ENCODE data around the gene DBN1.

Gene DBN1

GRCh38 chr5:177473443-177474001, at the start of gene DBN1:
Gene DBN1 (minus strand): TSS chr5:177473634. CDS start chr5:177473521, 113 bp downstream.
- H4K20me1 ChIP-seq (ENCODE audit: insufficient read depth, low read length): peaks cover 52% of the 10 kb centered on the region
- TF ChIP-seq EZH2 (IDR thresholded peaks at IDR 0.05; ENCODE audit: borderline replicate concordance, low read depth, low read length, severe bottlenecking) (no peak), CTCF (IDR thresholded peaks at IDR 0.05; ENCODE audit: borderline replicate concordance, extremely low read depth, low read length, poor library complexity, severe bottlenecking) (no peak)
- peak within 1 kb of the TSS; percentile 80 for H2AFZ ChIP-seq (ENCODE audit: low read depth, low read length)
- peaks cover 34% of the 10 kb centered on the region for H3K79me2 ChIP-seq (ENCODE audit: insufficient read depth, low read length)
- peaks cover 27% of the 10 kb centered on the region for H3K36me3 ChIP-seq (ENCODE audit: insufficient read depth, low read length)
- peak within 1 kb of the TSS; percentile 96 for H3K4me2 ChIP-seq (ENCODE audit: insufficient read depth, low read length)
- H3K27ac ChIP-seq (ENCODE audit: low read length): peak within 1 kb of the TSS; percentile 67
- H3K4me3 ChIP-seq (ENCODE audit: low read depth in 1 of 2, low read length in 2 of 2): peak within 1 kb of the TSS; percentile 77 to 82
- DNase-seq: peak; percentile 62
- H3K9ac ChIP-seq (ENCODE audit: low read depth, low read length): peak within 1 kb of the TSS; percentile 79
- peaks cover 5% of the 10 kb centered on the region for H3K27me3 ChIP-seq (ENCODE audit: insufficient read depth, low read length, poor library complexity)
- ATAC-seq (ENCODE audit: insufficient read depth, low read depth): peak; percentile 73
- H3K9me3 ChIP-seq (ENCODE audit: insufficient read depth, low read length, severe bottlenecking): no peaks in the 10 kb centered on the region
- peaks cover 24% of the 10 kb centered on the region for H3K4me1 ChIP-seq (ENCODE audit: insufficient read depth, low read length)

- Histone ChIP-seq H3K27ac (ENCODE audit: low read length) (no peak overlapping the region), H3K27me3 (ENCODE audit: insufficient read depth, low read length, poor library complexity) (no peaks in the 10 kb centered on the region), H3K9me3 (ENCODE audit: insufficient read depth, low read length, severe bottlenecking) (no peaks in the 10 kb centered on the region), H3K4me3 (ENCODE audit: low read depth in 1 of 2, low read length in 2 of 2) (no peak overlapping the region), H3K36me3 (ENCODE audit: insufficient read depth, low read length) (peaks cover 61% of the 10 kb centered on the region), H2AFZ (ENCODE audit: low read depth, low read length) (no peak overlapping the region), H3K4me2 (ENCODE audit: insufficient read depth, low read length) (no peak overlapping the region), H3K9ac (ENCODE audit: low read depth, low read length) (no peak overlapping the region), H4K20me1 (ENCODE audit: insufficient read depth, low read length) (peaks cover 24% of the 10 kb centered on the region), H3K4me1 (ENCODE audit: insufficient read depth, low read length) (peaks cover 26% of the 10 kb centered on the region), H3K79me2 (ENCODE audit: insufficient read depth, low read length) (peaks cover 14% of the 10 kb centered on the region)
- DNase-seq: no peak
- TF ChIP-seq CTCF (IDR thresholded peaks at IDR 0.05; ENCODE audit: borderline replicate concordance, extremely low read depth, low read length, poor library complexity, severe bottlenecking) (peak; percentile 31), EZH2 (IDR thresholded peaks at IDR 0.05; ENCODE audit: borderline replicate concordance, low read depth, low read length, severe bottlenecking) (no peak)
- ATAC-seq (ENCODE audit: insufficient read depth, low read depth): no peak
These were observed 47.6 kb upstream of the DBN1 start for GRCh38 chr5:177520916-177521513.

- no peak for DNase-seq
- TF ChIP-seq CTCF (IDR thresholded peaks at IDR 0.05; ENCODE audit: borderline replicate concordance, extremely low read depth, low read length, poor library complexity, severe bottlenecking) (no peak), EZH2 (IDR thresholded peaks at IDR 0.05; ENCODE audit: borderline replicate concordance, low read depth, low read length, severe bottlenecking) (no peak)
- Histone ChIP-seq H3K4me1 (ENCODE audit: insufficient read depth, low read length) (peaks cover 33% of the 10 kb centered on the region), H3K4me2 (ENCODE audit: insufficient read depth, low read length) (peak overlapping the region; percentile 61; the same call in 1 of the 2 replicates), H3K27ac (ENCODE audit: low read length) (no peak overlapping the region), H2AFZ (ENCODE audit: low read depth, low read length) (no peak overlapping the region), H3K27me3 (ENCODE audit: insufficient read depth, low read length, poor library complexity) (no peaks in the 10 kb centered on the region), H4K20me1 (ENCODE audit: insufficient read depth, low read length) (peaks cover 21% of the 10 kb centered on the region), H3K9ac (ENCODE audit: low read depth, low read length) (no peak overlapping the region), H3K79me2 (ENCODE audit: insufficient read depth, low read length) (peaks cover 21% of the 10 kb centered on the region), H3K36me3 (ENCODE audit: insufficient read depth, low read length) (peaks cover 61% of the 10 kb centered on the region), H3K9me3 (ENCODE audit: insufficient read depth, low read length, severe bottlenecking) (no peaks in the 10 kb centered on the region), H3K4me3 (ENCODE audit: low read depth in 1 of 2, low read length in 2 of 2) (no peak overlapping the region)
- ATAC-seq (ENCODE audit: insufficient read depth, low read depth): no peak
These were observed 46.8 kb upstream of the DBN1 start for GRCh38 chr5:177520271-177520670.
